ENCODE measurements around the gene ZNF48.
A peak's percentile ranks its signal among the peaks of the same experiment; 100 is the strongest.
"Not testable (repeated sequence)": the region's sequence is repeated elsewhere in the genome, so short reads cannot be mapped to it uniquely, and the experiment has no call there.

Gene ZNF48

DNA sequence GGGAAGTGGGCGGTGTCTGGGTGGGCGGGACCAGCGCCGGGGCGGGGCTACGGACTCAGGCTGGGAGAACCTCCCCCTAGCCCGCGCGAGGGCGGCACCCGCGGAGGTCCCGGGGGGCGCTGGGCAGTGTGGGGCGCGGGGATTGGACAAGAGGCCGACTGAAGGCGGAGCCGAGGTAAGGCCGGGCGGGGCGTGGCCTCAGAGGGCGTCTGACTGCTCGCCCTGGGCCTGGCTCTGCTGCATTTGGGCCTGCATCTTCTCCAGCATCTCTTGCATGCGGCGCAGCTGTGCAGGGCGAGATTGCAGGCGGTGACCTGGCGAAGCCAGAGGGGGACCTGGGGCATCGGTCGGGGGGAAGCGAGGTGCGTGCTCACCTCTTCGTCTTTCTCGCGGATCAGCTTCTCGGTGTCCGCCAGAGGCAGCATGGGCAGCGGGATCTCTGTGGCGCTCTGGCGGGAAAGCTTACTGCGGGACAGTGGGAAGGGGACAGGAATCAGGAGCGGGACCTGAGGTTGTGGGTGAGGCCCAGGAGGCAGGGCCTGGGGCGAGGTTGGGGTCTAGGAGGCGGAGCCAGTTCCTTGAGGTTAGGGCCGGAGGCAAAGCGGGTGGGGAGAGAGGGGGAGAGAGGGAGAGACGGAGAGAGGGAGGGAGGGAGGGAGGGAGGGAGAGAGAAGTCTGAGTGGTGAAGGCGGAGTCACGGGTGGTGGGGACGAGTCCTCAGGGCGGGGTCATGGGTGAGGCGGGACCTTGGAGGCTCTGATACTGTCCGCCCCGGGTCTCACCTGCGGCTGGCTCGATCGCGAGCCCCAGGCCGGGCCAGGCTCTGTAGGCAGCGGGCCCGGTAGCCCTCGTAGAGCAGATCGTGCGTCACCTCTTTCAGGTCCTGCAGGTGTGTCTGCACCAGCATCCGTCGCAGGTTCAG, 16.7 kb upstream of the ZNF48 start:
- peak; percentile 100 for DNase-seq

DNA sequence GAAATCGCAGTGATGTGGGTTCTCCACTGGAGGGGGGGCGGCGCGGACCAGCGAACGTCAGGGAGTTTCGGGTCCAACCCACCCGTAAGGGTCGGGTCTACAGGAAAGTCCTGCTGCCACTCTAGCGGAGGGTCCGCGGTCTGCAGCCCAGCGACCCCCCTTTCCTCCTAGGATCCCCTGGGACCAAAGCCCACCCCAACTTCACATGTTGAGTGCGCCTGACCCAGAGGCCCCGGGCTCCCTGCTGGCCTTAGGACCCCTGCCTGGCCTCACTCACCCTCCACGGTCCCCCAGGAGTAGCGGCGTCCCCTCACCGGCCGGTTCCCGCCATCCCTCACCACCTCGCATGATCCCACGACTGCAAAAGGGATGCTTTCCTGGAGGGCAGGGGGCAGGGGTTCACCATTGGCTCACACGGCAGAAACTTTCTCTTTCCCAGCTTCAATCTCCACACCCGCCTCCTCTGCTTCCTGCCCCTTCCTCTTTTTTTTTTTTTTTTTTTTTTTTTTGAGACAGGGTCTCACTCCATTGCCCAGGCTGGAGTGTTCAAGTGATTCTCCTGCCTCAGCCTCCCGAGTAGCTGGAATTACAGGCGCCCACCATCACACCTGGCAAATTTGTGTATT, 15.9 kb upstream of the ZNF48 start:
- no peak for DNase-seq

DNA sequence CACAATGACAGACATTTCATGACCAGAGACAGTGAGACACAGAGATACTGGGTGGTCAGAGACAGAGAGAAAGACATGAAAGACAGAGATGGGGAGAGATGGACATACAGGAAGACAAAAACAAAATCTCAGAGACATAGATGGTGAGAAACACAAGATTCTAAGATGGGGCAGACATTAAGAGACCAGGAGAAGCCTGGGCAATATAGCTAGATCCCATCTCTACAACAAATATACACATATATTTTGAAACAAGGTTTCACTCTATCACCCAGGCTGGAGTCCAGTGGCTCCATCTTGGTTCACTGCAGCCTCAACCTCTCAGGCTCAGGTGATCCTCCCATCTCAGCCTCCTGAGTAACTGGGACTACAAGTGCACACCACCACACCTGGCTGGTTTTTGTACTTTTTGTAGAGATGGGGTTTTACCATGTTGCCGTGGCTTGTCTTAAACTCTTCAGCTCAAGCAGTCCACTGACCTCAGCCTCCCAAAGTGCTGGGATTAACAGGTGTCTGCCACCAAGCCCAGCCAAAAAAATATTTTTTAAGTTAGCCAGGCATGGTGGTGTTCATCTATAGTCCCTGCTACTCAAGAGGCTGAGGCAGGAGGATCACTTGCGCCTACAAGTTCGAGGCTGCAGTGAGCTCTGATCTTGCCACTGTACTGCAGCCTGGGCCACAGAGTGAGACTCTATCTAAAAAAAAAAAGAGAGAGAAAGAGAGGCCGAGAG, 15.0 kb upstream of the ZNF48 start:
- DNase-seq = no peak

- no peak for DNase-seq
Observed at GRCh38 chr16:30380803-30381208, 14.4 kb upstream of the ZNF48 start.

DNA sequence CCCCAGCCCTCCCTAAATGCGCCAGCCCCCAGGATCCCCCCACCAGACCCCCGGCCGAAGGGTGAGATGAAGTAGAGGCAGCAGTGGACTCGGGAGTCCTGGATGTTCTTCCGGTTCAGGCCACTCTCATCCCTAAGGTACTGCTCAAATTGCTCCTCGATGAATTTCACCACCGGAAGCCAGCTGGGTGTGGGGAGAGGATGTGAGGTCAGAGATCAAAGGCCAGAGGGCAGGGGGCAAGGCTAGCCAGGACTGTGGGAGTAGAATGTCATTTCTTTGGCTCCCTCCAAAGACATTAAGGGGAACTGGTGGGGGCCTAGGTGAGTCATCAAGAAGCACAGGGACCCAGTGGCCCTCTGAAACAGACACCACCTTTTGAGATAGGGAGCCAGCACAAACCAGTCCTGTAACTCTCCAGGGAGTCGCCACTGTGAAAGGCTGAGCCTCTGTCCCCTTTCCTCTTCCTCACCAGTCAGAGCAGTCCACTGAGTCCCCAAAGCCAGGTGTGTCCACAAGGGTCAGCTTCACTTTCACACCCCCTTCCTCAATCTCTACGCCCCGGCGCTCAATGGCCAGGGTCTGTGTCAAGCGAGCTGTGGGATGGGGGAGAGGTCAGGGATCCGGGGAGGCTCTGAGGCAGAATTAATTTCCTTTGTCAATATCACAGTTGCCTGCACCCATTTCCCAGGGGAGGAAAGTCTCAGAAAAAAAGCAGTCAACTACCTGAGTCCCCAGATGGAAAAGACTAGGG, 13.8 kb upstream of the ZNF48 start:
- DNase-seq = no peak

DNA sequence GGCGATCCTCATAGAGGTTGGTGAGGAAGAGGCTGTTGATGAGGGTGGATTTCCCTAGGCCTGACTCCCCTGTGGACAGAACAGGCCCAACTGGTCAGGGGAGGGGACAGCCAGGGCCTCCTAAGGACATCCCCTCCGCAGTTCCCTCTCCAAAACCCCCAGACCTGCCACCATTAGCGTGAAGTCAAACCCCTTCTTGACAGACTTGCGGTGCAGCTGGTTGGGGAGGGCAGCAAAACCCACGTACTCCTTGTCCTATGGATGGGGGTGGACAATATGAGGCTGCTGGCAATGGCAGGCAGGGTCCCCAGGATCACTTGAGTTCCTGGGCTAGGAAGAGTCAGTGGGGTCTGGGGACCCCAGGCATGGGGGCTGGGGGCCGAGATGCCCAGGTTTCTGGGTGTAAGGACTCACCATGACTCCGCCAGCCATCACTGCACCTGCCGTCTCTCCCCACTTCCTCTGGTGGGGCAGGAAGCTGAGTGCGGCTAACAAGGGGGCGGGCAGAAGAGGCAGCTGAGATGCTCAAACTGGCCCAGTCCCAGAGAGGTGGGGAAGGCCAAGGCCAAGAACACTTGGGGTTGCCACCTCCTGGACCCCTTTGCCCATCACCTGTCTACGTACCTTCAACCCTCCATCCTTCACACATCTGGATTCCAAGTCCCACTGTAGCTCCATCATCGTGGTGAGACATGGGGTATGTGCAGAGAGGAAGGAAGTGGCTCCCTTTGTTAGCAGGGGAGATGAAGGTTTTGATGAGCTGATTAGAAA, 12.9 kb upstream of the ZNF48 start, which contains the start of gene SEPTIN1:
Gene SEPTIN1 (minus strand): TSS at position 451 of the 771 bp plus-strand sequence. CDS start 19 bp downstream, at position 432.
- DNase-seq = peak; percentile 78

DNA sequence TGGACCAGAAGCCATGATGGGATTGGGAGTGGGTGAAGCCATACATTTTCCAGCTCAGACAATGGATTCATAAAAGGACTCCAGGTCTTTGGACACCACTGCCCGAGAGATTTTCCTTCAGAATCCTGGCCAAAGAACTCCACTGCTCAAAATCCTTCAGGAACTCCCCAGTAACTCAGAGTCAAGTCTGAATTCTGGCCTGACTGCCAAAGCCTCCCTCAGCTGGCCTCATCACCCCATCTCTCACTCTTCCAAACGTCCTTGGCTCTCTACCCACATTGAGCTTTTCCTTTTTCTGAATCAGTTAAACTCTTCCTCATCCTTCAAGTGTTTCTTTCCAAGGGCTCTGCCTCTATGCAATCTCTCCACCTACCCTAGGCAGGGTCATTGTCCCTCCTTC, 11.7 kb upstream of the ZNF48 start:
- no peak for DNase-seq

DNA sequence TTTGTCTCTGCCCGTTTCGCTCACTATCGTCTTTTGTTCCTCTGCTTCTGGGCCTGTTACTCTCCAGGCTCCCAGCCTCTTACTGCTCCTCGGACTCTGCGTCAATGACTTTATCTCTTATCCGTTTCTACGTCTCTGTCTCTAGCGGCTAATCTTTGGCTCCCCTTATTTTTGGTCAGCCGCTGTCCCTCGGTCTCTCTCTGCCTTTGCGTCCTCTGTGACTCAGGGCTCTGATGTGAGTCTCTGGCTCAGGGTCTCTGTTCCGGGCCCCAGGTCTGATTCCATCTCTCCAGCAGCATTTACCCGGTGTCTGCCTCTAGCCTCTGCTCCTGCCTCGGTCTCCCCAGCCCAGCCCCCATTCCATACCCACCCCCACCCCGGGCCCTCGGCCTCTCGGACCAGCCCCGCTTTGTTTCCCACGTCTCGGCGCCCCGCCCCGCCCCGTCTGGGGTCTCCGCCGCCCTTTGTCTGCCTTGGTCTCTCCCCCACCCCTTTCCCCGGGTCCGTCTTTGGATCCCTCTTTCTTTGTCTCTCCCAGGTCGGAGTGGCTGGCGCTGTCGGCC, 547 bp upstream of the ZNF48 start:
- no peak for DNase-seq

DNA sequence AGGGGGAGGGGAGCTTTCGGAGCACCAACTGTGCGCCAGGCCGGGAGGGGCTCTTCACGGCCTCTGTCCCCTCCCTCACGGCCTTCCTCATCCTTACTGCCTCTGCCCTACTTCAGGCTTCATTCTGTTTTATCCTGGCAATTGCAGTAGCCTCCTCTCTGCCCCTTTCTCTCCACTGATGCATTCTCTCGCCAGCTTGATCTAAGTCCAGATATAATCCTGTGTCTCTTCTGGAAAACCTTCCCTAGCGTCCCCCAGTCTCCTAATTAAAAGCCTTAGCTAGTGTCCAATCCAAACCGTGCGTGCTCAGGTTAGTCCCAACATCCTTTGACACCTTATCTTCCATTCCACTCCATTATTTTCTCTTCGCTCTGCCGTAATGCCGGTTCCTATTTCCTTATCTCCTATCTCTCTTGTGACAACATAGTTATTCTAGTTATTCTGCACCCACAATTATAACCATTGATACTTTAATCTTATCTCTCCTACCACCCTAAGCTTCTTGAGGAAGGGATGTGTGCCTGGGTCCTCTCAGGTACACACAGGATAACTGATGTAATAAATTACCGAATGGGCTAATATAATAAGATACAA, 869 bp downstream of the ZNF48 start:
- DNase-seq = no peak

DNA sequence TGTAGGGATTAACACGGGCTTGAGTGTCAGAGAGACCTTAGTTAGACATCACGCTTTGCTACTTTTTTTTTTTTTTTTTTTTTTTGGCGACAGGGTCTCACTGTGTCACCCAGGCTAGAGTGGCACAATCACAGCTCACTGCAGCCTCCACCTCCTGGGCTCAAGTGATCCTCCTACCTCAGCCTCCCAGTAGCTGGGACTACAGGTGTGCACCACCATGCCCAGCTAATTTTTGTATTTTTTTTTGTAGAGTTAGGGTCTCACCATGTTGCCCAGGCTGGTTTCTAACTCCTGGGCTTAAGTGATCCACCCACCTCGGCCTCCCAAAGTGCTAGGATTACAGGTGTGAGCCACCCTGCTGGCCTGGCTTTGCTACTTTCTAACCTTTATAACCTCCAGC, 1.4 kb downstream of the ZNF48 start:
- not testable (repeated sequence) for DNase-seq

- DNase-seq = no peak
Observed at GRCh38 chr16:30397056-30397455, 1.8 kb downstream of the ZNF48 start.

DNA sequence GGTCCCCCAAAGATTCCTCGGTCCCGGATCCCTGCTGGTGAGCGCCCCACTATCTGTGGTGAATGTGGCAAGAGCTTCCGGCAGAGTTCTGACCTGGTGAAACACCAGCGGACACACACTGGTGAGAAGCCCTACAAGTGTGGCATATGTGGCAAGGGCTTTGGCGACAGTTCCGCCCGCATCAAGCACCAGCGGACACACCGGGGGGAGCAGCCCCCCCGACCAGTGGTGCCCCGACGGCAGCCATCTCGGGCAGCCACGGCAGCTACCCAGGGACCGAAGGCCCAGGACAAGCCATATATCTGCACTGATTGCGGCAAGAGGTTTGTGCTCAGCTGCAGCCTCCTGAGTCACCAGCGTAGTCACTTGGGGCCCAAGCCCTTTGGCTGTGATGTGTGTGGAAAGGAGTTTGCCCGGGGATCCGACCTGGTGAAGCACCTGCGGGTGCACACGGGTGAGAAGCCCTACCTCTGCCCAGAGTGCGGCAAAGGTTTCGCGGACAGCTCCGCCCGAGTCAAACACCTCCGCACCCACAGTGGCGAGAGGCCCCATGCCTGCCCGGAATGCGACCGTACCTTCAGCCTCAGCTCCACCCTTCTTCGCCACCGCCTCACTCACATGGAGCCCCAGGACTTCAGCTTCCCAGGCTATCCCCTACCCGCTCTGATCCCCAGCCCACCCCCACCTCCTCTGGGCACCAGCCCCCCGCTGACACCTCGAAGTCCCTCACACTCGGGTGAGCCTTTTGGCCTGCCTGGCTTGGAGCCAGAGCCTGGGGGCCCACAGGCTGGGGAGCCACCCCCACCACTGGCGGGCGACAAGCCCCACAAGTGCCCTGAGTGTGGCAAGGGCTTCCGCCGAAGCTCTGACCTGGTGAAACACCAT, 2.8 kb downstream of the ZNF48 start:
- DNase-seq = no peak

- DNase-seq = no peak
Observed at GRCh38 chr16:30398661-30399434, 3.6 kb downstream of the ZNF48 start.

DNA sequence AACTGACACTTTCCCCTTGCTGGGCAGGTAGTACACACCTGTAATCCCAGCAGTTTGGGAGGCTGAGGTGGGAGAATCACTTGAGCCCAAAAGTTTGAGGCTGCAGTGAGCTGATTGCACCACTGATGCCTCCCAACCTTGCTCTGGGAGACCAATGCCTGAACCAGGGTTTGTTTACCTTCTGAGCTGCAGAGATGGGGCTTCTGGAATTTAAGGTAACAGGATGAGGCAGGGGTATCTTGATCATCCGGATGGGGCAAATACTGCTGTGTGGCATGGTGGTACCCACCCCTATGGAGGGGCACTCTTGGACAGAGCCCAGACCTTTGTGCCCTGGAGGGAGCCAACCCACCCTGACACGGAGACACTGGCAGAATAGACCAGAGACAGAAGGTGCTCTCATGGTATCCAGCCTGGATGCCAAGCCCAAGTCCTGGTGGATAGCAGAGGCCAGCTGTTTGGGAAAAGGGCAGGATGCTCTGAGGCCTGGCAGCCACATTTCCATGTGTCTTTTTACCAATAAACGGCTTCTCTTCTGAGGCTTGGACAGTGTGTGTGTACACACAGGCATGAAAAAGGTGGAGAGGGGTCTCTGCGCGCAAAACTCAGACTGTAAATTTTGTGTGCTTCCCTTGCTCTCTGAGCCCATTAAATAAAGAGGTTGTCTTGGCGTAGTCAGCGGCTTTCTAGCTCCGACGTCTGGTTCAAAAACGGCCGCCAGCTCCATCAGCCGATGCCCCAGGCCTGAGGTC, 4.4 kb downstream of the ZNF48 start:
- DNase-seq = no peak

GRCh38 chr16:30401768-30402425, 6.7 kb downstream of the ZNF48 start:
- DNase-seq = no peak

- DNase-seq = no peak
Observed at GRCh38 chr16:30406795-30407101, 11.5 kb downstream of the ZNF48 start.

DNA sequence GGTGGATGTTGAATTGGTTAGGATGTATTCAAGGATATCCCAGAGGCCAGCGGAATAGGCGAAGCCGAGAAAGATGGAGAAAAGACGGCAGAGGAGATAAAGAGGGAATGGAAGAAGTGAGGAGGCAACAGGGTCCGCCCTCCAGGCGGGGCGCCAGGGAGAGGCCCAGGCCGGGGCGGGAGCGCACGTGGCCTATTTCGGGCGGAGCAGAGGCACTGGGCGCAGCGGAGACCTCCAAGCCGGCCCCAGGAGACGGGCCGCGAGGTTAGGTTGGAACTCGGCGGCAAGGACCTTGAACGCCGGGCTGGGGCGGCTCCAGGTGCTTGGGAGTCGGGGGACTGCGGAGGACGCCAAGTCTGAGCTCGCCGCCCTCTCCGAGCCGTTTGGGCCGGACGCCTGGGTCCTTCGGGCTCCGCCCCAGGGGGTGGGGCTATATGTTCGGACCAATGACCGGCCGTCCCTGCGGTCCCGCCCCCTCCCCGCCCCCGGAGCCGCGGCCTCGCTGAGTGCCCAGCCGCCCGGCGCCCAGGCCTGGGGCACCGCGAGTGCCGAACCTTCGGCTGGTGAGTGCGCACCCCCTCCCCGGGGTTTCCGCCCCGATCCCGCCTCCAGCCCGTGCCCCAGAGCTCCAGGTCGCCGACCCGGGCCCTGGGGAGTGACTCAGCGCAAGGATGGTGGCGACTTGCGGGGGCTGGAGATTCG, 12.0 kb downstream of the ZNF48 start, which contains the start of gene ZNF771:
Gene ZNF771 (plus strand): TSS at position 505 of the 702 bp plus-strand sequence. CDS start 448 bp downstream, outside the sequence.
- peak; percentile 88 for DNase-seq
